Panc1 (cell line): ENCODE data around the gene LRRC8E. TPM values are rescaled to one million over a fixed set of nuclear protein-coding genes. Genes with fewer than 3 reads are reported as not detected.

Experiments
- ATAC-seq: fragments of 200-7000 bp; cut with Tn5 transposase; 2 replicates; pipeline ENCODE4 v1.9.1; 2020; ENCODE audit warnings: mild to moderate bottlenecking, moderate library complexity
- BruUV-seq: library from RNA; stranded (reverse); fragments of 400-500 nt; replicated peaks from 2 replicates; lab custom pipeline; 2021; lab: Mats Ljungman, UMichigan
- CTCF ChIA-PET: fragments of 300-600 bp; sonication (Branson Sonifier 250); formaldehyde crosslinking; loops from one replicate; lab custom pipeline; 2022; ENCODE audit warnings: antibody characterized with exemption; lab: Charles Lee
- POLR2A ChIA-PET: fragments of 300-600 bp; sonication (Branson Sonifier 250); formaldehyde crosslinking; loops from one replicate; lab custom pipeline; 2022; ENCODE audit warnings: antibody characterized with exemption; lab: Charles Lee
- DNase-seq: peaks from one replicate; pipeline ENCODE4 v3.0.0-alpha.2; 2010; ENCODE audit warnings: low read depth, low spot score
- H3K27ac ChIP-seq: 2 replicates; pipeline ENCODE4 v1.5.1; 2011; ENCODE audit warnings: mild to moderate bottlenecking, low read length, inconsistent platforms
- H3K27me3 ChIP-seq: fragments of 200-500 bp; sonication (Bioruptor generic); 2 replicates; pipeline ENCODE4 v1.6.0; 2014; ENCODE audit warnings: low read length, inconsistent platforms; ENCODE audit not compliant: control insufficient read depth, insufficient read depth
- H3K36me3 ChIP-seq: fragments of 200-500 bp; sonication (Bioruptor generic); 2 replicates; pipeline ENCODE4 v1.5.1; 2014; ENCODE audit warnings: inconsistent platforms, mild to moderate bottlenecking, low read length, moderate library complexity; ENCODE audit not compliant: control insufficient read depth, insufficient read depth
- H3K4me1 ChIP-seq: 2 replicates; pipeline ENCODE4 v1.5.1; 2011; ENCODE audit warnings: inconsistent platforms, mild to moderate bottlenecking, low read length, moderate library complexity; ENCODE audit not compliant: control insufficient read depth, insufficient read depth
- H3K4me3 ChIP-seq, 2 experiments: 2 replicates each; pipeline ENCODE4 v1.5.1; 2011 to 2012; ENCODE audit warnings: low read depth in 2 of 2, low read length in 2 of 2, mild to moderate bottlenecking in 2 of 2, inconsistent platforms in 1 of 2, moderate library complexity in 1 of 2
- H3K9me3 ChIP-seq: fragments of 200-500 bp; sonication (Bioruptor generic); 2 replicates; pipeline ENCODE4 v1.5.1; 2014; ENCODE audit warnings: low read depth, mild to moderate bottlenecking, inconsistent platforms, low read length, moderate library complexity; ENCODE audit not compliant: control insufficient read depth, insufficient read depth
- POLR2AphosphoS5 ChIP-seq: IDR thresholded peaks from 2 replicates; pipeline ENCODE4 v1.6.1; 2012; ENCODE audit warnings: mild to moderate bottlenecking, low read depth, low read length, moderate library complexity
- SIN3A ChIP-seq: IDR thresholded peaks from 2 replicates; pipeline ENCODE4 v1.6.1; 2012; ENCODE audit warnings: low read depth, mild to moderate bottlenecking, low read length, moderate library complexity, borderline replicate concordance; ENCODE audit not compliant: insufficient read depth
- TCF7L2 ChIP-seq: IDR thresholded peaks from 2 replicates; pipeline ENCODE4 v1.6.1; 2011; ENCODE audit warnings: mild to moderate bottlenecking, low read depth, low read length, inconsistent platforms
- in situ Hi-C: cut with HindIII; loops from 2 replicates; pipeline ENCODE4 v1.10.0; 2016; ENCODE audit warnings: low sequenced_read_pairs, low pct_unique_long_range_greater_than_20kb
- intact Hi-C: fragments of 100-400 bp; cut with micrococcal nuclease; formaldehyde crosslinking; loops from one replicate; pipeline ENCODE4 v1.10.0; 2022; ENCODE audit not compliant: unreplicated experiment
- total RNA-seq: library from RNA; stranded (reverse); gene quantifications from one replicate; pipeline ENCODE4 v1.2.1, GENCODE V29; 2021; ENCODE audit not compliant: unreplicated experiment
- TF ChIP-seq, protein P1 (sequence below), 2 experiments: IDR thresholded peaks; 2 replicates each; pipeline ENCODE4 v1.6.1; 2011 to 2012; ENCODE audit warnings: low read depth in 2 of 2, control low read depth in 1 of 2, low read length in 1 of 2, mild to moderate bottlenecking in 1 of 2, moderate library complexity in 1 of 2; ENCODE audit not compliant: insufficient read depth in 1 of 2
- TF ChIP-seq, protein P2 (sequence below): fragments of 450-650 bp; IDR thresholded peaks from 2 replicates; pipeline ENCODE4 v1.5.1; 2017; ENCODE audit warnings: mild to moderate bottlenecking

LRRC8E gene
- total RNA-seq, 1 experiment from 2014 or later: 5.0 TPM

DNA sequence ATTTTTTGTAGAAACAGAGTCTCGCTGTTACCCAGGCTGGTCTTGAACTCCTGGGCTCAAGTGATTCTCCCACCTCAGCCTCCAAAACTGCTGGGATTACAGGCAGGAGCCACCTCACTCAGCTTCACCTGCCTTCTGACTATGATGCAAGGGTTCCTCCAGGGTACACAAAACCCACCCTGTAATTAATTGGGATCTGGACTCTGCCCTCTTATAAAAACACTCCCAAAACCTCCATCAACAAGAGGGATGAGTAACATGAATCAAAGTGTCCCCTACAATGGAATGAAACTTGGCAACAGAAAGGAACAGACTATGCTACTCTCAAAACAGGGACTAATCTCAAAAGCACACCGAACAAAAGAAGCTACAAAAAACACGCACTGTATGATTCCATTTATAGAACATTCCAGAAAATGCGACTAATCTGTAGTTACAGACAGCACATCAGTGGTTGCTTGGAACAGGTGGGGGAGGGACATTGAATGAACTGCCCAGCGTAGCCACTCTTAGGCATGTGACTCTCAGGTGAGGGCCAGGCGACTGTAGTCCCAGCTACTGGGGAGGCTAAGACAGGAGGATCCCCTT is 11.0 kb upstream of the LRRC8E start:
- CTCF ChIA-PET: no interaction called here
- intact Hi-C loops: no loop called here

DNA sequence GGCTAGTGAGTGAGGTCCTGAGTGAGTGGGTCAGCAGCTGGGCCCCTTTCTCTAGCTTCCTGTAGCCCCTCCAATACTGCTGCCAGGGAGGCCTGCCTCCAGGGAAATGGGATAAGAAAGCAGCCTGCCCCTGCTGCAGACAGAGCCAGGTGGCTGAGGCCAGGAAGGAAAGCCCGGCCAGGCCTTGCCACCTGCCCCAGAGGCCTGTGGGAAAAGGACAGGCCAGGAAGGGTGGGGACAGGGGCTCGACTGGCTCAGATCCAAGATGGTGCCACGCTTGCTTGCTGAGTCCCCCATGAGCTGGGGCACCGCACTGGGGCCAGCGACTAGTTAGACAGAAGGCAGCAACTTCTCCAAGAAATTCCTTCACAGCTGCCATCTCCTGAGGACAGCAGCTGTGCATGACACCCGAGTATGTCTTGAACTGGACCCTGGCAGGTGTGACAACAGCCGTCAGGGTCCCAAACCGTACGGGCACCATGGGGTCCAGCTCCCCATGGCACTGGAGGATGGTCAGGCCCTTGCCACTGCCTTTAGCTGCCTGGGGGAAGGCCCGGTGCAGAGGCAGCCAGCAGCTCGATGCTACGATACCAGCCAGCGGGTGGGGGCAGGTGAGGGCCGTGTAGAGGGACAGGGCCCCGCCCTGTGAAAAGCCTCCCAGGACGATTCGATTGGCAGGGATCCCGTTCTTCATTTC is 9.1 kb upstream of the LRRC8E start:
- Histone ChIP-seq H3K4me1 (no peaks in the 10 kb centered on the region), H3K27me3 (no peaks in the 10 kb centered on the region), H3K27ac (no peak overlapping the region), H3K4me3 (no peak overlapping the region), H3K36me3 (no peaks in the 10 kb centered on the region), H3K9me3 (no peaks in the 10 kb centered on the region)
- POLR2A ChIA-PET: no interaction called here
- no peak for DNase-seq
- CTCF ChIA-PET: interaction anchor here (0.6 to 1.5 kb wide), 2 partner anchors 10 to 23 kb away, joined by 5 to 6 read pairs; no protein-coding TSS in a partner anchor
- in situ Hi-C loops: no loop called here
- peak; percentile 50 for ATAC-seq
- no peak for TF ChIP-seq POLR2AphosphoS5
- TF ChIP-seq, protein P1, sequence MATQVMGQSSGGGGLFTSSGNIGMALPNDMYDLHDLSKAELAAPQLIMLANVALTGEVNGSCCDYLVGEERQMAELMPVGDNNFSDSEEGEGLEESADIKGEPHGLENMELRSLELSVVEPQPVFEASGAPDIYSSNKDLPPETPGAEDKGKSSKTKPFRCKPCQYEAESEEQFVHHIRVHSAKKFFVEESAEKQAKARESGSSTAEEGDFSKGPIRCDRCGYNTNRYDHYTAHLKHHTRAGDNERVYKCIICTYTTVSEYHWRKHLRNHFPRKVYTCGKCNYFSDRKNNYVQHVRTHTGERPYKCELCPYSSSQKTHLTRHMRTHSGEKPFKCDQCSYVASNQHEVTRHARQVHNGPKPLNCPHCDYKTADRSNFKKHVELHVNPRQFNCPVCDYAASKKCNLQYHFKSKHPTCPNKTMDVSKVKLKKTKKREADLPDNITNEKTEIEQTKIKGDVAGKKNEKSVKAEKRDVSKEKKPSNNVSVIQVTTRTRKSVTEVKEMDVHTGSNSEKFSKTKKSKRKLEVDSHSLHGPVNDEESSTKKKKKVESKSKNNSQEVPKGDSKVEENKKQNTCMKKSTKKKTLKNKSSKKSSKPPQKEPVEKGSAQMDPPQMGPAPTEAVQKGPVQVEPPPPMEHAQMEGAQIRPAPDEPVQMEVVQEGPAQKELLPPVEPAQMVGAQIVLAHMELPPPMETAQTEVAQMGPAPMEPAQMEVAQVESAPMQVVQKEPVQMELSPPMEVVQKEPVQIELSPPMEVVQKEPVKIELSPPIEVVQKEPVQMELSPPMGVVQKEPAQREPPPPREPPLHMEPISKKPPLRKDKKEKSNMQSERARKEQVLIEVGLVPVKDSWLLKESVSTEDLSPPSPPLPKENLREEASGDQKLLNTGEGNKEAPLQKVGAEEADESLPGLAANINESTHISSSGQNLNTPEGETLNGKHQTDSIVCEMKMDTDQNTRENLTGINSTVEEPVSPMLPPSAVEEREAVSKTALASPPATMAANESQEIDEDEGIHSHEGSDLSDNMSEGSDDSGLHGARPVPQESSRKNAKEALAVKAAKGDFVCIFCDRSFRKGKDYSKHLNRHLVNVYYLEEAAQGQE (IDR thresholded peaks at IDR 0.05; ENCODE audit: insufficient read depth in 1 of 2, low read depth in 2 of 2, low read length in 1 of 2): no peak
- no peak for TF ChIP-seq SIN3A
- TF ChIP-seq TCF7L2: no peak
- TF ChIP-seq, protein P2, sequence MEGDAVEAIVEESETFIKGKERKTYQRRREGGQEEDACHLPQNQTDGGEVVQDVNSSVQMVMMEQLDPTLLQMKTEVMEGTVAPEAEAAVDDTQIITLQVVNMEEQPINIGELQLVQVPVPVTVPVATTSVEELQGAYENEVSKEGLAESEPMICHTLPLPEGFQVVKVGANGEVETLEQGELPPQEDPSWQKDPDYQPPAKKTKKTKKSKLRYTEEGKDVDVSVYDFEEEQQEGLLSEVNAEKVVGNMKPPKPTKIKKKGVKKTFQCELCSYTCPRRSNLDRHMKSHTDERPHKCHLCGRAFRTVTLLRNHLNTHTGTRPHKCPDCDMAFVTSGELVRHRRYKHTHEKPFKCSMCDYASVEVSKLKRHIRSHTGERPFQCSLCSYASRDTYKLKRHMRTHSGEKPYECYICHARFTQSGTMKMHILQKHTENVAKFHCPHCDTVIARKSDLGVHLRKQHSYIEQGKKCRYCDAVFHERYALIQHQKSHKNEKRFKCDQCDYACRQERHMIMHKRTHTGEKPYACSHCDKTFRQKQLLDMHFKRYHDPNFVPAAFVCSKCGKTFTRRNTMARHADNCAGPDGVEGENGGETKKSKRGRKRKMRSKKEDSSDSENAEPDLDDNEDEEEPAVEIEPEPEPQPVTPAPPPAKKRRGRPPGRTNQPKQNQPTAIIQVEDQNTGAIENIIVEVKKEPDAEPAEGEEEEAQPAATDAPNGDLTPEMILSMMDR: no peak
- no TSS peak for BruUV-seq
- intact Hi-C loops: no loop called here

More for the DNA sequence above, 11.0 kb upstream of the LRRC8E start:
- in situ Hi-C loops: no loop called here
- ATAC-seq: no peak
- Histone ChIP-seq H3K27me3 (no peaks in the 10 kb centered on the region), H3K36me3 (no peaks in the 10 kb centered on the region), H3K4me3 (no peak overlapping the region), H3K27ac (no peak overlapping the region), H3K4me1 (no peaks in the 10 kb centered on the region), H3K9me3 (no peaks in the 10 kb centered on the region)
- POLR2A ChIA-PET: no interaction called here
- no peak for TF ChIP-seq TCF7L2
- TF ChIP-seq, protein P2: no peak
- no peak for TF ChIP-seq POLR2AphosphoS5
- TF ChIP-seq SIN3A: no peak
- TF ChIP-seq, protein P1 (IDR thresholded peaks at IDR 0.05; ENCODE audit: insufficient read depth in 1 of 2, low read depth in 2 of 2, low read length in 1 of 2): no peak
- no peak for DNase-seq
- BruUV-seq: no TSS peak
